DND-41 (cell line): ENCODE measurements around the gene HNRNPU.

Experiments
- ATAC-seq: fragments of 200-7000 bp; cut with Tn5 transposase; 3 replicates; pipeline ENCODE4 v1.9.1; 2021; ENCODE audit warnings: low read depth; ENCODE audit not compliant: insufficient read depth
- DNase-seq: peaks from one replicate; pipeline ENCODE4 v3.0.0-alpha.2; 2020
- H2AFZ ChIP-seq: 2 replicates; pipeline ENCODE4 v1.6.0; 2012; ENCODE audit warnings: low read depth, low read length
- H3K27ac ChIP-seq: 2 replicates; pipeline ENCODE4 v1.5.1; 2012; ENCODE audit warnings: low read length, inconsistent platforms
- H3K27me3 ChIP-seq: fragments of 200-600 bp; sonication (generic); 2 replicates; pipeline ENCODE4 v1.6.0; 2012; ENCODE audit warnings: low read length, mild to moderate bottlenecking, inconsistent platforms; ENCODE audit not compliant: insufficient read depth, poor library complexity
- H3K36me3 ChIP-seq: 2 replicates; pipeline ENCODE4 v1.5.1; 2012; ENCODE audit warnings: low read length, inconsistent platforms; ENCODE audit not compliant: insufficient read depth
- H3K4me1 ChIP-seq: 2 replicates; pipeline ENCODE4 v1.5.1; 2012; ENCODE audit warnings: mild to moderate bottlenecking, low read length; ENCODE audit not compliant: insufficient read depth
- H3K4me2 ChIP-seq: 2 replicates; pipeline ENCODE4 v1.6.0; 2012; ENCODE audit warnings: mild to moderate bottlenecking, moderate library complexity, low read length, inconsistent platforms; ENCODE audit not compliant: insufficient read depth
- H3K4me3 ChIP-seq, 2 experiments: fragments of 200-600 bp in 1 of 2; shearing (Covaris generic) in 1 of 2; 2 replicates each; pipeline ENCODE4 v1.5.1; 2012 to 2016; ENCODE audit warnings: inconsistent platforms in 2 of 2, low read length in 2 of 2, mild to moderate bottlenecking in 2 of 2, low read depth in 1 of 2, moderate library complexity in 1 of 2
- H3K79me2 ChIP-seq: 2 replicates; pipeline ENCODE4 v1.6.0; 2012; ENCODE audit warnings: low read length, inconsistent platforms; ENCODE audit not compliant: insufficient read depth
- H3K9ac ChIP-seq: 2 replicates; pipeline ENCODE4 v1.6.0; 2012; ENCODE audit warnings: low read depth, mild to moderate bottlenecking, inconsistent platforms, low read length, moderate library complexity
- H3K9me3 ChIP-seq: 2 replicates; pipeline ENCODE4 v1.5.1; 2012; ENCODE audit warnings: low read length, moderate library complexity, mild to moderate bottlenecking, inconsistent platforms; ENCODE audit not compliant: insufficient read depth, severe bottlenecking
- H4K20me1 ChIP-seq: 2 replicates; pipeline ENCODE4 v1.6.0; 2012; ENCODE audit warnings: low read length; ENCODE audit not compliant: insufficient read depth
- EZH2 ChIP-seq: IDR thresholded peaks from 3 replicates; pipeline ENCODE4 v1.6.1; 2012; ENCODE audit warnings: borderline replicate concordance, low read depth, mild to moderate bottlenecking, moderate library complexity, low read length, inconsistent platforms; ENCODE audit not compliant: severe bottlenecking
- TF ChIP-seq, protein P1 (sequence below): IDR thresholded peaks from 2 replicates; pipeline ENCODE4 v1.5.1; 2012; ENCODE audit warnings: borderline replicate concordance, low read length, moderate library complexity, mild to moderate bottlenecking; ENCODE audit not compliant: poor library complexity, severe bottlenecking; ENCODE audit errors: extremely low read depth

The HNRNPU gene

DNA sequence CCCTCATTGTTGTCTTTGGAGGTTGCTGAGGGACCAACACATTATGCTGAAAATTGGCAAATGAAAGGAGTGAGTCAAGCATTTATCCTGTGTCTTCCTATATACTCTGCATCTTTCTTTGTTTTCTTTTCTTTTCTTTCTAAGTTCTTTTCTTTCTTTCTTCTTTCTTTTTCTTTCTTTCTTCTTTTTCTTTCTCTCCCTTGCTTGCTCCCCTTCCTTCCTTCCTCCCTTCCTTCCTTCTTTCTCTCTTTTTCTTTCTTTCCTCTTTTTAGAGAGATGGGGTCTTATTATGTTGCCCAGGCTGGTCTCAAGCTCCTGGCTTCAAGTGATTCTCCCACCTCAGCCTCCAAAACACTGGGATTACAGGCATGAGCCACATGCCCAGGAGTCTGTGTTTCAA lies 57.2 kb downstream of the HNRNPU start:
- DNase-seq (no peak), ATAC-seq (no peak)

DNA sequence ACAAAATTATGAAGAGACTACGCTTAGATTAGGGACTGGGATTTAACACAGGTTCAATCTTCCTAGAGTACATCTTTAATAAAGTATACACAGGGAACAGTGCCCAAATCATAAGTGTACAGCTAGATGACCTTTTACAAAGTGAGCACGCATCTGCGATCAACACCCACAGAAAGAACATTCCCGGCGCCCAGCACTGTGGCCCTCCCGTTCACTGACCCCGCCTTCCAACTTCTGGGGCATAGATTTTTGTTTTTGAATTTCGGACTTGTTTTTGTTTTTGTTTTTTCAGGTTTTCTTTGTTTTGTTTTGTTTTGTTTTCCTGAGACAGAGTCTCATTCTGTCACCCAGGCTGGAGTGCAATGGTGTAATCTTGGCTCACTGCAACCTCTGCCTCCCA lies 59.5 kb downstream of the HNRNPU start:
- Histone ChIP-seq H3K27ac (no peak overlapping the region), H4K20me1 (no peaks in the 10 kb centered on the region), H3K4me3 (no peak overlapping the region), H3K9me3 (no peaks in the 10 kb centered on the region), H3K4me2 (no peak overlapping the region), H3K27me3 (no peaks in the 10 kb centered on the region), H2AFZ (no peak overlapping the region), H3K4me1 (peaks cover 10% of the 10 kb centered on the region; the same call in 1 of the 2 replicates), H3K79me2 (no peaks in the 10 kb centered on the region), H3K9ac (no peak overlapping the region), H3K36me3 (no peaks in the 10 kb centered on the region)
- ATAC-seq (no peak), DNase-seq (no peak)
- TF ChIP-seq, protein P1, sequence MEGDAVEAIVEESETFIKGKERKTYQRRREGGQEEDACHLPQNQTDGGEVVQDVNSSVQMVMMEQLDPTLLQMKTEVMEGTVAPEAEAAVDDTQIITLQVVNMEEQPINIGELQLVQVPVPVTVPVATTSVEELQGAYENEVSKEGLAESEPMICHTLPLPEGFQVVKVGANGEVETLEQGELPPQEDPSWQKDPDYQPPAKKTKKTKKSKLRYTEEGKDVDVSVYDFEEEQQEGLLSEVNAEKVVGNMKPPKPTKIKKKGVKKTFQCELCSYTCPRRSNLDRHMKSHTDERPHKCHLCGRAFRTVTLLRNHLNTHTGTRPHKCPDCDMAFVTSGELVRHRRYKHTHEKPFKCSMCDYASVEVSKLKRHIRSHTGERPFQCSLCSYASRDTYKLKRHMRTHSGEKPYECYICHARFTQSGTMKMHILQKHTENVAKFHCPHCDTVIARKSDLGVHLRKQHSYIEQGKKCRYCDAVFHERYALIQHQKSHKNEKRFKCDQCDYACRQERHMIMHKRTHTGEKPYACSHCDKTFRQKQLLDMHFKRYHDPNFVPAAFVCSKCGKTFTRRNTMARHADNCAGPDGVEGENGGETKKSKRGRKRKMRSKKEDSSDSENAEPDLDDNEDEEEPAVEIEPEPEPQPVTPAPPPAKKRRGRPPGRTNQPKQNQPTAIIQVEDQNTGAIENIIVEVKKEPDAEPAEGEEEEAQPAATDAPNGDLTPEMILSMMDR, result no peak
- no peak for TF ChIP-seq EZH2

More for the DNA sequence above, 57.2 kb downstream of the HNRNPU start:
- no peak overlapping the region; the same call in 1 of the 2 replicates for H2AFZ ChIP-seq
- H3K27ac ChIP-seq, result no peak overlapping the region
- no peak overlapping the region for H3K9ac ChIP-seq
- H3K9me3 ChIP-seq, result no peaks in the 10 kb centered on the region
- H3K4me1 ChIP-seq, result no peaks in the 10 kb centered on the region
- TF ChIP-seq EZH2, result no peak
- TF ChIP-seq, protein P1, result no peak
- no peak overlapping the region for H3K4me3 ChIP-seq
- H4K20me1 ChIP-seq, result no peaks in the 10 kb centered on the region
- H3K27me3 ChIP-seq, result no peaks in the 10 kb centered on the region
- H3K4me2 ChIP-seq, result no peak overlapping the region
- no peaks in the 10 kb centered on the region for H3K36me3 ChIP-seq
- H3K79me2 ChIP-seq, result no peaks in the 10 kb centered on the region

DNA sequence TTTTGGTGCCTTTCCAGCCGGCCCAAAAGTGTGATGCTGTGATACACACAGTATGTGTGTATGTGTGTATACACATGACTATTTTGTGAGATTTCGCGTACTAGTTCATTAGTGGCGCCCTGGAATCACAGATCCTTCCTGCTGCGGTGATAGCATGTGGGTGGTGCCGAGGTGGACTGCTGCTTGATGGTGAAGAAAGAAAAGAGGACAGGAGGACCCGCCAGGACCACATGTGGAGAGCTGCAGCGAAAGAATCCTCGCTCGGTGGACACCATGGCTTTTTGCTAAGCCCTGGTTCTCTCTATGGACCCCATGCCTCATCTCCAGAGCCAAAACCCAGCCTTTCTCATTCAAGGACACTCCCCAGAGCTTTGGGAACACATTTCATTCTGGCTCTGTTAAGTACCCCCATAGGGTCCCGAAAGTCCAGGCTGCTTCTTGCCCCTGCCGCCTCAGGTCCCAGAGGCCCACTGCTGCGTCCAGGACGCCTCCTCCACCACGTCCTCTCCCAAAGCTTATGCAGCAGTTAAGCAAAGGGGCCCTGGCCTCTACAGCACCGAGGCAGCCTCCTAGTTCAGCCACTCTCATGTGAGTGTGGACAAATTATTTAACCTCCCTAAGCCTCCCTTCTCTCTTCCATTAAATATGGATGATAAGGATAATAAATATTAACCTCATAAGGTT lies 61.6 kb downstream of the HNRNPU start:
- TF ChIP-seq, protein P1, result no peak
- TF ChIP-seq EZH2, result no peak
- Histone ChIP-seq H2AFZ (no peak overlapping the region), H3K9me3 (no peaks in the 10 kb centered on the region), H3K4me2 (no peak overlapping the region), H3K4me3 (no peak overlapping the region), H3K79me2 (no peaks in the 10 kb centered on the region), H4K20me1 (no peaks in the 10 kb centered on the region), H3K36me3 (no peaks in the 10 kb centered on the region), H3K27me3 (no peaks in the 10 kb centered on the region), H3K9ac (no peak overlapping the region), H3K27ac (no peak overlapping the region), H3K4me1 (peaks cover 10% of the 10 kb centered on the region; the same call in 1 of the 2 replicates)
- ATAC-seq (no peak), DNase-seq (no peak)
